ENCODE measurements around the gene PDSS1. TPM values are rescaled to one million over a fixed set of nuclear protein-coding genes. Genes with fewer than 3 reads are reported as not detected.
"Not testable (repeated sequence)": the region's sequence is repeated elsewhere in the genome, so short reads cannot be mapped to it uniquely, and the experiment has no call there.

Gene PDSS1
- polyA plus RNA-seq, 1 experiment = 6.1 TPM

- ChIA-PET CTCF (no interaction called here), POLR2A (no interaction called here)
- no peak overlapping the region for H3K4me3 ChIP-seq (ENCODE audit: low read depth, low read length)
- H3K36me3 ChIP-seq (ENCODE audit: control insufficient read depth, insufficient read depth, low read length) = no peaks in the 10 kb centered on the region
- TF ChIP-seq CTCF (IDR thresholded peaks at IDR 0.05; ENCODE audit: insufficient read depth, low read depth, low read length) = no peak
- no peak for DNase-seq (ENCODE audit: low read depth)
- H3K27me3 ChIP-seq (ENCODE audit: control insufficient read depth, insufficient read depth, low read length) = no peaks in the 10 kb centered on the region
Observed at GRCh38 chr10:26787362-26787761, 89.9 kb downstream of the PDSS1 start.

GRCh38 chr10:26789779-26790178 lies 92.3 kb downstream of the PDSS1 start:
- DNase-seq (ENCODE audit: low read depth); POLR2A ChIA-PET; H3K36me3 ChIP-seq (ENCODE audit: control insufficient read depth, insufficient read depth, low read length); H3K27me3 ChIP-seq (ENCODE audit: control insufficient read depth, insufficient read depth, low read length); H3K4me3 ChIP-seq (ENCODE audit: low read depth, low read length); CTCF ChIA-PET: not testable (repeated sequence)

- no peak for DNase-seq (ENCODE audit: low read depth)
- Histone ChIP-seq H3K36me3 (ENCODE audit: control insufficient read depth, insufficient read depth, low read length) (no peaks in the 10 kb centered on the region), H3K27me3 (ENCODE audit: control insufficient read depth, insufficient read depth, low read length) (no peaks in the 10 kb centered on the region), H3K4me3 (ENCODE audit: low read depth, low read length) (no peak overlapping the region)
- POLR2A ChIA-PET = no interaction called here
- CTCF ChIA-PET = no interaction called here
- TF ChIP-seq CTCF (IDR thresholded peaks at IDR 0.05; ENCODE audit: insufficient read depth, low read depth, low read length) = no peak
Observed at GRCh38 chr10:26790221-26790995, 92.9 kb downstream of the PDSS1 start.

- H3K27me3 ChIP-seq (ENCODE audit: control insufficient read depth, insufficient read depth, low read length) = no peaks in the 10 kb centered on the region
- no peak for TF ChIP-seq CTCF (IDR thresholded peaks at IDR 0.05; ENCODE audit: insufficient read depth, low read depth, low read length)
- ChIA-PET CTCF (interaction anchor here (0.6 kb wide), 1 partner anchor 16 kb away, joined by 3 read pairs; no protein-coding TSS in a partner anchor), POLR2A (no interaction called here)
- H3K4me3 ChIP-seq (ENCODE audit: low read depth, low read length) = no peak overlapping the region
- no peaks in the 10 kb centered on the region for H3K36me3 ChIP-seq (ENCODE audit: control insufficient read depth, insufficient read depth, low read length)
- DNase-seq (ENCODE audit: low read depth) = no peak
Observed at GRCh38 chr10:26792758-26793495, 95.4 kb downstream of the PDSS1 start.

Small RNA genes lying within 50 kb of the gene (small RNA-seq; reads per million reads assigned to genes)
- not detected for gene RF00191 (ENCODE audit: insufficient read length, low read depth, low replicate concordance)
- gene RNU6-946P (ENCODE audit: insufficient read length, low read depth, low replicate concordance) = not detected

Other genes starting within 250 kb of the PDSS1 start
- 67.0 and 71.1 TPM in 2 replicates for gene ABI1, start 163.3 kb downstream of the PDSS1 start, polyA plus RNA-seq (2011; rRNA removed)